ENCODE measurements around the gene IGFL1.
"Not testable (repeated sequence)": the region's sequence is repeated elsewhere in the genome, so short reads cannot be mapped to it uniquely, and the experiment has no call there.

Gene IGFL1

GRCh38 chr19:46229442-46229841, at the start of gene IGFL1:
IGFL1 (plus strand) TSS chr19:46229742; CDS start chr19:46229775, 33 bp downstream.
- no peak for DNase-seq

DNA sequence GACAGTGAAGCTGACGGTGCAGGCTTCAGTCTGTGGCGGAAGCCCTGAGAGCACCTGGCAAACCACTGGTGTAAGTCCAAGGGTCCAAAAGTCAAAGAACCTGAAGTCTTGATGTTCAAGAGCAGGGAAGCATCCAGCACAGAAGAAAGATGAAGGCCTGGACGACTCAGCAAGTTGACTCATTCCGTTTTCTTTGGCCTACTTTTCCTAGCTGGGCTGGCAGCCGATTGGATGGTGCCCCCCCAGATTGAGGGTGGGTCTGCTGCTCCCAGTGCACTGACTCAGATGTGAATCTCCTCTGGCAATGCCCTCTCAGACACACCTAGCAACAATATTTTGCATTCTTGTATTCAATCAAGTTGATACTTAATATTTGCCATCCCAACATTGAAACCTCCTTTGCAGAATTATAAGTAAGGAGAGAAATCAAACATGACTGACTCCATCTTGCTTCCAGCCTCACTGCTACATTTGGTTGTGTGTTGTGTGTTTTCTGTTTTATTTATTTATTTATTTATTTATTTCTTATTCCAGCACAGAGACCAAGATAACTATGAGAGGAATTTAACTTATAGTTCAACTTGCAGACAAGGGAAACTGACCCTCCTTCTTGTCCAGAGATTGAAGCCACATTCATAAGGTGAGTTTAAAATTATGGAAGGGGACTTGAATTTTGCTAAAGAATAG, 48.7 kb upstream of the IGFL1 start:
- DNase-seq: no peak

GRCh38 chr19:46181388-46181779, 48.2 kb upstream of the IGFL1 start:
- no peak for DNase-seq

GRCh38 chr19:46182476-46182875, 47.1 kb upstream of the IGFL1 start:
- DNase-seq: no peak

DNA sequence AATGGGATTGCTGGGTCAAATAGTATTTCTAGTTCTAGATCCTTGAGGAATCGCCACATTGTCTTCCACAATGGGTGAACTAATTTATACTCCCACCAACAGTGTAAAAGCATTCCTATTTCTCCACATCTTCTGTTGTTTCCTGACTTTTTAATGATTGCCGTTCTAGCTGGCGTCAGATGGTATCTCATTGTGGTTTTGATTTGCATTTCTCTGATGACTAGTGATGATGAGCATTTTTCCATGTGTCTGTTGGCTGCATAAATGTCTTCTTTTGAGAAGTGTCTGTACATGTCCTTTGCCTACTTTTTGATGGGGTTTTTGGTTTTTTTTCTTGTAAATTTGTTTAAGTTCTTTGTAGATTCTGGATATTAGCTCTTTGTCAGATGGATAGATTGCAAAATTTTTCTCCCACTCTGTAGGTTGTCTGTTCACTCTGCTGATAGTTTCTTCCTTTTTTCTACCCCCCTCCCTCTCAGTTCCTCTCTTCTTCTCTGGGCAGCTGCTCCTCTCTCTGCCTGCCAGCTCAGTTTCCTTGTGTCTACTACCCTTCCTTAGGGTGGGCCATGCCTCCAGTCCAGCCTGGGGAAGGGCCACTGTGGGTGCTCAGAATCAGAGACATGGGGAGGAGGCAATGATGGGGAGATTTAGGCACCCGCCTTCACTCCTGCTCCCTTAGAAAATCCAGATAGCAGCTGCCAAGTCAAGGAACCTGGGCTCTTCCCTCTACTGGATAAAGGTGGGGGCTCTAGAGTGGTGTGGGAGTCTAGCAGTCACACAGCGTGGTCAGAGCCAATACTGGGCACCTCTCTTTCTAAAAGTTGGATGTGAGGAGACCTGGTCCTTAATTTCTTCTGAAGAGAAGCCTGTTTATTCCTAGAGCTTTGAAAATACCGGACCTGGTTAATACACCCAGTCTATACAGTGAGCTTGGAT, 44.5 kb upstream of the IGFL1 start:
- DNase-seq: not testable (repeated sequence)

- DNase-seq: no peak
Observed at GRCh38 chr19:46186101-46186716, 43.3 kb upstream of the IGFL1 start.

- no peak for DNase-seq
Observed at GRCh38 chr19:46186717-46187101, 42.8 kb upstream of the IGFL1 start.

DNA sequence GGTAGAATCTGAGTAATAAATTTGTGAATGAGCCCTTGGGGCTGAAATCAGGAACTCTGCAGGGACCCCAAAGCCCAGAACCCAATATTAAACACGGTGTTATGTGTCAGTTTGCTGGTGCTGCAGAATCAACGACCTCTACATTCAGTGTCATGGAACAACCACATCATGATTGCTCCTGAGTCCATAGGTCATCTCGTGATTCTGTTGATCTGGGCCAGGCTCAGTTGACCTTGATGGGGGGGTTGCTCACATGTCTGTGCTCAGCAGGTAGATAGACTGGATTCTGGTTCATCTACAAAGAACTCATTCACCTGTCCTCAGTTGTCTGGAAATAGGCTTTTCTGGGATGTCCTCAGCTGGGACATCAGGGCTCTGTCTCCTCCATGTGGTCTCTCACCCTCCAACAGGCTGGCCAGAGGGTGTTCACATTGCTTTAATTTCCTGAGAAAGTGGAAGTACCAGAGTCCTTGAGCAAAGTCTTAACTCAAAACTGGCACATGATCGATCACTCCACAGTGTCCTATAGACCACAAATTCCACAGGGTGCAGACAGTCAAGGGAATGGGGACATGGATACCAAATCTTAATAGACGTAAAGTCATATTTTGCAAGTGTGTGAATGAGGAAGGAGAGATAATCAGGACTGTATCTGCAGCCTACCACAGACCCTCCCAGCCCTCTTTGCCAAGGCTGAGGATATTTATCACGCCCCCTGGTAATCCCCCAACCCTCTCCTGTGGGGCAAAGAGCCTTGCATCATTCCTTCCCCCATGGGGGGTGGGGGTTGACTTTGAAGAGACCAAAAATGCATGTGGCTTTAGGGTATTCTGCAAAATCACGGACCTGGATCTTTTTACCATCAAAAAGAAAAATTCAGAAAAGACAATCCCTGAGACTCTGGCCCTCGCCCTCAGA, 39.3 kb upstream of the IGFL1 start:
- no peak for DNase-seq

- no peak for DNase-seq
Observed at GRCh38 chr19:46191356-46191755, 38.2 kb upstream of the IGFL1 start.

GRCh38 chr19:46191972-46192371, 37.6 kb upstream of the IGFL1 start:
- no peak for DNase-seq

DNA sequence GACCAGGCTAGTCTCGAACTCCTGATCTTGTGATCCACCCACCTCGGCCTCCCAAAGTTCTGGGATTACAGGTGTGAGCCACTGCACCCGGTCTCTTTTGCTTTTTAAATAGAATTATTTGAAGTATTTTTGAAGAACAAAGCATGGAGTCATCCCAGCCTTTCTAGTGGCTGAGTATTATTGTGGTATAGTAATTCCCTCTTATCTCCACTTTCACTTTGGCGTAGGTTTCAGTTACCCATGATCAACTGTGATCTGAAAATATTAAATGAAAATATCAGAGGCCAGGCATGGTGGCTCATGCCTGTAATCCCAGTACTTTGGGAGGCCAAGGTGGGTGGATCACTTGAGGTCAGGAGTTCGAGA, 36.9 kb upstream of the IGFL1 start:
- not testable (repeated sequence) for DNase-seq

- DNase-seq: no peak
Observed at GRCh38 chr19:46192992-46193650, 36.4 kb upstream of the IGFL1 start.

GRCh38 chr19:46193678-46194077, 35.9 kb upstream of the IGFL1 start:
- no peak for DNase-seq

DNA sequence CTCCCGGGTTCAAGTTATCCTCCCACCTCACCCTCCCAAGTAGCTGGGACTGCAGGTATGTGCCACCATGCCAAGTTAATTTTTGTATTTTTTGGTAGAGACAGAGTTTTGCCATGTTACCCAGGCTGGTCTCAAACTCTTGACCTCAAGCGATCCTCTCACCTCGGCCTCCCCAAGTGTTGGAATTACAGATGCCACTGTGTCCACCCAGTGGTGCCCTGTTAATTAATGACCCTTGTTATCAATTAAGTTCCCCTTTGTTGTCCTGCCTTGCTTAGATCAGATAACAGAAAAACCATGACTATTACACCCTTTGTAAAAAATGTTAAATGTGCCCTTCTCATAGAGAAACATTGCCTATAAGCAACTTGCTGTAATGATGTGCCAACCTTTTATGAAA, 34.4 kb upstream of the IGFL1 start:
- no peak for DNase-seq

DNA sequence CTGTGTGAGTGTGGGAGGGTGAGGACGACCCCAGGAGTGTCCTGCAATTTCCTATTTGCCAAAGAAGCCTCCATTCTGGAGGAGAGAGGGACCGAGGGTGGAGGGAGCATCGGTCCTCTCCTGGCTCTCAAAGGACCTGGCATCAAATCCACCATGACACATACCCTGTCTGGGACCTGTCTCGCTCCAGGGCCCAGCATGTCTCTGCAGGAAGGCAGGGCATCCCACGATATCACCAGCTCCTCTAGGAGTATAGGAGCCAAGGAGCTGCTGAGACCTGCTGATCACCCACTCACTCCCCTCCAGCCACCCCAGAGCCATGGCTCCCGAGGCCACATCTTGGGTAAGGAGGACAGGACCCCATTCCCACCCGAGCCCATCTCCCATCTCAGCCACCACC, 33.6 kb upstream of the IGFL1 start:
- not testable (repeated sequence) for DNase-seq

- DNase-seq: no peak
Observed at GRCh38 chr19:46196410-46197124, 33.0 kb upstream of the IGFL1 start.

- DNase-seq: no peak
Observed at GRCh38 chr19:46197314-46198070, 32.0 kb upstream of the IGFL1 start.

DNA sequence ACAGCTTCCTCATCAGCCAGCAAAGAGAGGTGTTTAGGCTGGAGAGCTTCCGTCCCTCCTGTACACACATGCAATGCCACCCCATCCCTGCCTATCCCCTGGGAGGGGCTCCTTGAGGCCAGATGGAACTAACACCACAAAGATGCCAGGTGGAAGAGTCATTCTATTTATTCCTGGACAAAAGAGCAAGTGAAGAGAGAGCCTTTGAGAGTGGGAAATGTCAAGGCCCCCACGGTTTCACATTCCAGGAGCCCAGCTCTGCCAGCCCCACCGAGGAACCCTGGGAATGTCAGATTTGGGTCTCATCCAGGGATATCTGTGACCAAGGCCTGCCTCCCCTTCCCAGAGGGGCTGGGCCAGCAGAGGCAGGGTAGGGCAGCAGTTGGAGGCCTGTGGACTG, 30.8 kb upstream of the IGFL1 start:
- DNase-seq: no peak

DNA sequence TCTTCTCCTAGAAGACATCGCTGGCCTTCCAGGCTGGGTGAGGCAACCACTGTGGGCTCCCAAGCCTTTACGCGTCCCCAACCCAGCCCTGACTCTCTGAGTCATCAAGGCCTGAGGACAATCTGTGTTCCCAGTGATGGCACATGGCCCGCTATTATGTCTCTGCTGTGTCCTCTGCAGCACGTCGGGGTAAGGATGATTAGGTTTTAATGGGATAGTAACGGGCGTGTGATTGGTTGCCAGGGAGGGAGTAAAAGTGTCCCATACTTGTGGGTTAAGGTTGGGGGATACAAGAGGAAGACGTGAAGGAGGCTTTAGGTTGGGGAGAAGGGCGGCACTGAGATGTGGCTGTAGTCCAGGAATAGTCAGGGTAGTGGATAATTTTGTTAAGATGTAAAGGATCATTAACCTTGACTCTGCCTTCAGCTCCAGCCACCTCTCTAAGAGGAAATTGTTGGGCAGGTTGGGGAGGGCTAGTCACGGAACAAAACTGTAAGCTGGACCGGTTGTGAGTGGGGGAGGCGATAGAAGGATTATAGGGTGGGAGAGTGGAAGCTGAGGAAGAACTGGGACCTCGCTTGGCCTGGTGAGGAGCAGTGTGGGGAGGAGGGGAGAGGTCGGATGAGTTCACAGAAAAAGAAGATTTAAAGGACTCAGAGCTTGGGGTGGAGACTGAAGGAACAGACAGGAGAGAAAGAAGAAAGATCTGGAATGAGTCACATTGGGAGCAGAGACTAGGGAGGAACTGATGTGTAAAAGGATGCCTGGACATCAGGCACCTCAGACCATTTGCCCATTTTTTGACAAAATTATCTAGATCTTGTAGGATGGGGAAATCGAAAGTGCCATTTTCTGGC, 27.9 kb upstream of the IGFL1 start:
- no peak for DNase-seq

GRCh38 chr19:46202426-46202825, 27.1 kb upstream of the IGFL1 start:
- DNase-seq: no peak
